Measurements from ENCODE around the gene IGFBP2. TPM values are rescaled to one million over a fixed set of nuclear protein-coding genes. Genes with fewer than 3 reads are reported as not detected.

IGFBP2 gene
- total and polyA plus RNA-seq, 8 donors = 106 to 636 (median 296) TPM

GRCh38 chr2:216696321-216696720 lies 63.1 kb downstream of the IGFBP2 start:
- intact Hi-C loops (cut with DNase I; ENCODE audit: low total_unique reads) = loop anchor here (5.0 kb wide), 1 partner anchor 471 kb away; no protein-coding TSS in a partner anchor
- WGBS, 5 donors = 62 to 88% (median 73%) methylated on average over 1 of the region's 1 CpG
- Histone ChIP-seq H3K4me1 (peaks cover 19 to 97% (median 69%) of the 10 kb centered on the region in 4 donors), H3K9me3 (no peaks in the 10 kb centered on the region), H3K27me3 (peaks cover 0 to 72% (median 38%) of the 10 kb centered on the region in 3 donors), H3K4me3 (no peak overlapping the region), H3K36me3 (peaks cover 0 to 6% (median 0%) of the 10 kb centered on the region in 4 donors), H3K27ac (peak overlapping the region; percentile 36 to 90 (median 83))
- TF ChIP-seq EP300 (IDR thresholded peaks at IDR 0.05) (no peak), POLR2A (IDR thresholded peaks at IDR 0.05) (no peak), CTCF (IDR thresholded peaks at IDR 0.05) (no peak), POLR2AphosphoS5 (IDR thresholded peaks at IDR 0.05) (no peak)
- DNase-seq = no peak

- peaks cover 0 to 66% (median 37%) of the 10 kb centered on the region in 3 donors for H3K27me3 ChIP-seq
- peak overlapping the region in 4 of 5 donors; percentile 78 to 90 (median 86) for H3K27ac ChIP-seq
- H3K9me3 ChIP-seq = no peaks in the 10 kb centered on the region
- no peak overlapping the region for H3K4me3 ChIP-seq
- TF ChIP-seq POLR2AphosphoS5 (IDR thresholded peaks at IDR 0.05) (no peak), CTCF (IDR thresholded peaks at IDR 0.05) (peak in 5 of 7 experiments; percentile 32 to 58 (median 51))
- H3K36me3 ChIP-seq = peaks cover 0 to 6% (median 0%) of the 10 kb centered on the region in 4 donors
- peaks cover 19 to 94% (median 65%) of the 10 kb centered on the region in 4 donors for H3K4me1 ChIP-seq
- WGBS, 5 donors = 26 to 39% (median 29%) methylated on average over 7 of the region's 7 CpGs
- intact Hi-C loops (cut with DNase I; ENCODE audit: low total_unique reads) = loop anchor here (5.0 kb wide), 1 partner anchor 470 kb away; no protein-coding TSS in a partner anchor
- peak in 1 of 2 donors; percentile 74 for DNase-seq
These were observed 63.7 kb downstream of the IGFBP2 start for GRCh38 chr2:216696751-216697560.

- H3K27ac ChIP-seq = peak overlapping the region in 4 of 5 donors; percentile 1 to 90 (median 74)
- 36 to 54% (median 41%) methylated on average over 6 of the region's 6 CpGs for WGBS, 5 donors
- H3K36me3 ChIP-seq = no peaks in the 10 kb centered on the region
- intact Hi-C loops (cut with DNase I; ENCODE audit: low total_unique reads) = loop anchor here (5.0 kb wide), 1 partner anchor 469 kb away; no protein-coding TSS in a partner anchor
- peaks cover 0 to 54% (median 25%) of the 10 kb centered on the region in 3 donors for H3K27me3 ChIP-seq
- no peak for DNase-seq
- H3K9me3 ChIP-seq = no peaks in the 10 kb centered on the region
- TF ChIP-seq POLR2A (IDR thresholded peaks at IDR 0.05) (no peak), CTCF (IDR thresholded peaks at IDR 0.05) (no peak), EP300 (IDR thresholded peaks at IDR 0.05) (no peak), POLR2AphosphoS5 (IDR thresholded peaks at IDR 0.05) (no peak)
- peaks cover 19 to 89% (median 53%) of the 10 kb centered on the region in 4 donors for H3K4me1 ChIP-seq
- no peak overlapping the region for H3K4me3 ChIP-seq
These were observed 65.1 kb downstream of the IGFBP2 start for GRCh38 chr2:216698293-216698692.

- DNase-seq = peak in 1 of 2 donors; percentile 89
- peak overlapping the region in 4 of 5 donors; percentile 50 to 90 (median 74) for H3K27ac ChIP-seq
- H3K4me1 ChIP-seq = peaks cover 19 to 83% (median 47%) of the 10 kb centered on the region in 4 donors
These were observed 65.7 kb downstream of the IGFBP2 start for GRCh38 chr2:216698895-216699294.

More at GRCh38 chr2:216698895-216699294, 65.7 kb downstream of the IGFBP2 start:
- peaks cover 0 to 48% (median 21%) of the 10 kb centered on the region in 3 donors for H3K27me3 ChIP-seq
- 11 to 16% (median 14%) methylated on average over 5 of the region's 5 CpGs for WGBS, 5 donors
- no peaks in the 10 kb centered on the region for H3K36me3 ChIP-seq
- intact Hi-C loops (cut with DNase I; ENCODE audit: low total_unique reads) = loop anchor here (5.0 kb wide), 1 partner anchor 468 kb away; no protein-coding TSS in a partner anchor
- TF ChIP-seq CTCF (IDR thresholded peaks at IDR 0.05) = peak in 5 of 7 experiments; percentile 35 to 80 (median 54)
- TF ChIP-seq EP300 (IDR thresholded peaks at IDR 0.05) = no peak
- no peak for TF ChIP-seq POLR2A (IDR thresholded peaks at IDR 0.05)
- TF ChIP-seq POLR2AphosphoS5 (IDR thresholded peaks at IDR 0.05) = peak in 2 of 3 donors; percentile 30 to 49
- no peaks in the 10 kb centered on the region for H3K9me3 ChIP-seq
- H3K4me3 ChIP-seq = no peak overlapping the region

Measured in stomach (tissue), 9 donors.